GM21447 (cell line): ENCODE measurements around the gene SNTG2.
"Not testable (repeated sequence)": the region's sequence is repeated elsewhere in the genome, so short reads cannot be mapped to it uniquely, and the experiment has no call there.

Experiments
- ATAC-seq: cut with Tn5 transposase; IDR thresholded peaks from one replicate; pipeline ENCODE4 v1.9.1; 2021; ENCODE audit not compliant: unreplicated experiment

The SNTG2 gene

DNA sequence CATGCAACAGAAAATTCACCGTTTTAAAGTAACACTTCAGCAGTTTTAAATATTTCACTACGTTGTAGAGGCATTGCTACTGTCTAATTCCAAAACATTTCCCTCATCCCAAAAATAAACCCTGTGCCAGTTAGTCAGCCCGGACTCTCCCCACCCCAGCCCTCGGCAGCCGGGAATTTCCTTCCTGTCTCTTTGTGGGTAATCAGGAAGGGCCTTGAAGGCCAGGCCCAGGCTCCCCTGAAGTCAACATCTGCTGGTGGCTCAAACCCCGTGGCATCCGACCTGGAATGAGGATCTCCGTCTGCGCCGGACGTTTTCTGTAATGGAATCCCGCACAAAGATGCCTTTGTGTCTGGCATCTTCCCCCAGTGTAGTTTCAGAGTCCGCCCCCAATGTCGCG is 219.6 kb downstream of the SNTG2 start:
- ATAC-seq, result no peak

DNA sequence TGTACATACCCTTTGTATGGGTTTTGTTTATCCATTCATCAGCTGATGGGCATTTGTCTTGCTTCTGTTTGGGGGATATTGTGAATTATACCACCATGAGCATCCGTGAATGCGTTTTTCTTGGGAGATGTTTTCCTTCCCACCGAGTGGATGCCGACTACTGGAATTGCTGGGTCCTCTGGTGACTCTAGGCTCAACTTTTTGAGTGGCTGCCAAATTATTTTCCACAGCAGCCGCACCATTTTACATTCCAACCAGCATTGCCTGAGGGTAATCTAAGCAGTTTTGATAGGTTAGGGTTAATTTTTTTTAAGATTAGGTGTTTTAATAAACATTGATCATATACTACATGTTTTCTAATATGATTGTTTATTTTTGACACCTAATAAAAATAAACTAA is 220.1 kb downstream of the SNTG2 start:
- no peak for ATAC-seq

DNA sequence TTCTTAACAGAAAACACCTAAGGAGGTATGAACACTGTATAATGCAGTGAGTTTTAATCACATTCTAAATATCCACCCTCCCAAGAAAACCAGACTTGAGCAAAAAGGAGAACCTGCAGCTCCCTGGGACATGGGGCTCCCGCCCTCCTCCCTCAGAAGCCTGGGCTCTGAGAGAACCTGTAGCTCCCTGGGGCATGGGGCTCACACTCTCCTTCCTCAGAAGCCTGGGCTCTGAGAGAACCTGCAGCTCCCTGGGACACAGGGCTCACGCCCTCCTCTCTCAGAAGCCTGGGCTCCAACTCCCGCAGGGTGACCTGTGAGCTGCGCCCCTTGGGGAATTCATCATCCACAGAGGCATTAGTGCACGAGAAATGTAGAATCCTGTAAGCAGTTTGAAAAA is 222.9 kb downstream of the SNTG2 start:
- ATAC-seq, result no peak

DNA sequence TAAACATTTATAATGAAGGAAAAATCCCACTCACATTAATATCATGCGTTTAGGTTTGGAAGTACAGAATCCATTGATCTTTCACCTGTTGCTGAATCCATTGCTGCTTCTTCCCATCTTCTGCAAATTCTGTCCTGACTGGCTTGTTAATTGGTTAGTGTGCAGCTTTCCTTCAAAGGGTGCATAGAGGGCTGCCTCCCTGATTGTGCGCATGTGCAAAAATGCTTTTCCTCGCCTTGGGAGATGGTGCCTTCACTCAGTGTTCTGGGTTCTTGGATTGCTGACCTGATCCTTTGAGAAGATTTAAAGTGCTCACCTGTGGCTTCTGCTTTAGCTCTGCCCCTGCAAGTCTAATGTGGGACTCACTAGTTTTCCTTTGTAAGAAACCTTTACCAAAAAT is 231.2 kb downstream of the SNTG2 start:
- ATAC-seq, result no peak

DNA sequence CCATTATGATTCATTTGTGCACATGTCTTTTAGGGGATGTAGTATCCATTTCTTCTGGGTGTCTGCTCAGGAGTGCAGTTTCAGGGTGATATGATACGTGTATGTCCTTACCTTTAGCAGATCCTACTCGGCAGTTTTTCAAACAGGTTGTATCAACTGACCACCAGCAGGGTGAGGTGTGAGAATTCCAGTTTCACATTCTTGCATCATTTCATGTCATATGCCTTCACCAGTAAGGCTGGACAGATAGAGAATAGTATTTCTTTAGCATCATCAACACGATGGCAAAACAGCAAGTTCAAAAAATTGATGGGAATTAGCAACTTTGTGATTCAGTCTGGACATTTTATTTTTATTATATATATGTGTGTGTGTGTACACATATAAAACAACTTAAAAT is 232.7 kb downstream of the SNTG2 start:
- no peak for ATAC-seq

DNA sequence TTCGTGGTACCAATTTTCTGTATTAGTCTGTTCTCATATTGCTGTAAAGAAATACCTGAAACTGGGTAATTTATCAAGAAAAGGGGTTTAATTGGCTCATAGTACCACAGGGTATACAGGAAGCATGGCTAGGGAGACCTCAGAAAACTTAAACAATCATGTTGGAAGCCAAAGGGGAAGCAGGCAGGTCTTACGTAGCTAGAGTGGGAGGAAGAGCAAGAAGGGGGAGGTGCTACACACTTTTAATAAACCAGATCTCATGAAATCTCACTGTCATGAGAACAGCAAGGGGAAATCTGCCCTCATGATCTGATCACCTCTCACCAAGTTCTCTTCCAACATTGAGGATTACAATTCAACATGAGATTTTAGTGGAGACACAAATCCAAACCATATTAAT is 235.8 kb downstream of the SNTG2 start:
- ATAC-seq, result no peak

DNA sequence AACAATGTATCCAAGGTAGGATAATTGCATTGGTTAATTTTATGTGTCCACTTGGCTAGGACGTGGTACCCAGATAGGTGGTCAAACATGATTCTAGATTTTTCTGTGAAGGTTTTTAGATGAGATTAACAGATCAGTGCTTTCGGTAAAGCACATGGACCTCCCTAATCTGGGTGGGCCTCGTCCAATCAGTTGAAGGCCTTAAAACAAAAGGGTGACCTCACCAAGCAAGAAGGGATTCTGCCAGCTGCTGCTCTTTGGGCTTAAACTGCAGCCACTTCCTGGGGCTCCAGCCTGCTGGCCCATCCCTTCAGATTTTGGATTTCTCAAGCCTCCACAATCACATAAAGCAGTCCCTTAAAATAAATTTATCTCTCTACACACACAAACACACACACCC is 236.5 kb downstream of the SNTG2 start:
- no peak for ATAC-seq

DNA sequence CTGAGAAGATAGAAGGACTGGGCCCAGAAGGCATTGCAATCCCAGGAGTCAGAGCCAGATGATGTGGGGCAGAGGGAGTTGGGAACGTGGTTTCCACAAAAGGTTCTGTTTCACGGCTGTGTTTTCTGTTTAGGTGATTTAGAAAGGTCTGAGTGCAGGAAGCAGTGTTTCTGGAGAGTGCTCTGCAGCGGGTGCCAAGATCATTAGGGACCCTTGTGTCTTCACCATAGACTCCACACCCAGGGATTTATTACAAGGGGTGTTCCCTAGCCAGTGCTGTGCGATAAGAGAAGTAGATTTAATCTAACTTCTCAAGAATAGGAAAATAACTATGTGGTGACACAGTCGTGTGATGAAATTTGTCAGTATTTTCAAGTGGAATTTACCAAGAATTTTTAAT is 241.5 kb downstream of the SNTG2 start:
- no peak for ATAC-seq

DNA sequence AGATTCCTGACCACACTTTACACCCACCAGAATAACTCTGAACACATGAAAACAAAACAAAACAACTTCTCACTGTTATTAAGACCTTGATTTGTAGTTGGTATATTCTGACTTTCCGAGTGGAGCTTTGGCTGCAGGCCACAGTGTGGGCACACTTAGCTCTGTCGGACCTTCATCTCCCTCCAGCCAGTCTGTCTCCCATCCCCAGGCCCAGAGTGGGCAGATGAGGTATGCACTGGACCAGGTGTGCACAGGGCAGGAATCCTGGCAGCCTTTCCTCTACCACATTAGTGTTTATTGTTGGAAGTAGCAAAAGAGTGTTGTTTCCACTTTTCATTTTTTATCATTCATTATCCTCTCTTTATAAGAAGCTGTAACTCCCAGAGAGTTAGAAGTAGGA is 243.2 kb downstream of the SNTG2 start:
- no peak for ATAC-seq

DNA sequence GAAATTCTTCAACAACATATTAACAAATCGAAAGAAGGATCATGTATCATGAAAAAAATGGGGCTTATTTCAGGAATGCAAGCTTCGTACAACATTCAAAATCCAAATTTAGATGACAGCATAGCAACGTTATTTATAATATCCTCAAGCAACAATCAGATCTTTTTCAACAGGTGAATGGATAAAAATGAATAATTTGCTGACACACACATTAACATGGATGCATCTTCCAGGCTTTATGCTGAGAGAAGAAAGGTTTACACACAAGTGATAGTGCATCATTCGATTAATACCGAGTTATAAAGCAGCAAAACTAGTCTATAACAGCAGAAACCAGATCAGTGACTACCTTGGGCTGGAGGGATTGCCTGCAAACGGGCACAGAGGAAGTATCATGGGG is 253.1 kb downstream of the SNTG2 start:
- no peak for ATAC-seq

DNA sequence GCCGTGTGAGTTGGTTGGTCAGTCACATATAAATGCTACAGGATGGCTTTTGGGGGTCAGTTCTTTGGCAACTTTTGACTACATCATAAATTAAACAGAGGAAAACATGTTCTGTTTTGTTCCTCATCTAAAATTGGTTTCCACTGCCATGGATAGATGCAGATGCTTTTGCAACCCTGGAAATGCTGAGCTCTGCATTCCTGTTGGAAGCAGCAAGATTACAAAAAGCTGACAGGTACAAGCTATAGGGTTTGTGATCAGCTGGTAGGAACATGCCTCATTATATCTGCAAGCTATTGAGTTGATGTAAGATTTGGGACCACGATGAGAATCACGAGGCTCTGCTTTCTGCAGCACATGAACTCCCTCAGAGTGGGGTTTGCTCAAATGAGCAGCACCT is 255.2 kb downstream of the SNTG2 start:
- no peak for ATAC-seq

DNA sequence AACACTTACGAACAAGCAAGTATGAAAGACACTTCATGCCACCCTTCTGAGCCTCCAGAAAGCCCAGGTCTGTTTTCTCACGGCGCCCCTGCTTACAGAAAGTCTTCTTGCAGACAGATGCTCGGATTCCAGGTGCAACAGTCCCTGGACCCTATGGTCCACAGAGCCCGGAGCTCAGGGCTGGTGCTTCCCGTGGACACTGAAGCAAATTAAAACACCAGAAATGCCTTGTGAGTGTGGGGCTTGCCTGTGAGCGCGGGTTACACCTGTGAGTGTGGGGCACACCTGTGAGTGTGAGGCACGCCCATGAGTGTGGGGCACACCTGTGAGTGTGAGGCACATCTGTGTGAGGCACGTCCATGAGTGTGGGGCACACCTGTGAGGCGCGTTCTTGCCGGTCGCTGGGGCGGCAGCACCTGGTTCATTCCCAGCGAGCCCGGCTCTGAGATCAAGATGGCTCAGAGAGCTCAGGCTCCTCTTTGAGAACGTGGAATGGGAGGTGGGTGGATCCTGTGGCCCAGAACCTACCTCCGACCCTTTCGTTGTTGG is 257.4 kb downstream of the SNTG2 start:
- ATAC-seq, result no peak

DNA sequence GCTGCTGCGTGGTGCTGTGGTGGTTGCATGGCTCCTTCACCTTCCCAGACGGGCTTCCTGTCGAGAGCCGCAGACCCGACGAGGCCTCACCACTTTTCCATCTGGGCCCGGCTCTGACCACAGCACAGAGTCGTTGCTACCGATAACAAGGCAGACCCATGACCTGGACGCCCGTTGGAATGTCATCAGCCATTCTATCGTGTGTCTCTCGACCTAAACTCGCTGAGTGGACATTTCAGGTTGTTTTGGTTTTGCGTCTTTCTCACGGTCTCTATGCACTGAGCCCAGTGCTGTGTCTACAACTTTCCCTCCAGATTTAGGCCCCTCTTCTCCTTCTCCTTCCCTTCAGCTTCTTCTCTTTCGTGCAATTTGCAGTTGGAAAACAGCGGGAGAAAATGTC is 257.9 kb downstream of the SNTG2 start:
- no peak for ATAC-seq

DNA sequence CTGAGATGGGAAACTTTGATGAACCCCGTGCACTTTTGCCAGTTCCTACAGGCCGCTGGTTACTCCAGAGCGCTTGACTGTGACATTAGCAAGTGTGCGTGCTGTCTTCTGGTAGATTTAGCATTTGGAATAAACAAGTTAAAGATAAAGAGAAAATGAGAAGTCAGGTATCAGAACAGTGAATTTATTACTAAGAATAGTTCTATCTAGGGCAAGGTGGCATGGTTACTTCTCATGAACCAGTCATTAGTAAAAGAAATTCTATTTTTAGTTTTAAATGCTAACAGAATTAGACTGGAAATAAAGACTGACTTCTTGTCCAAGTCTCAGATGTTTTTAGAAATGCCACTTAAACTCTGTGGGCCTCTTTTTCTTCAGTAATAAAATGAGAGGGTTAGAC is 258.6 kb downstream of the SNTG2 start:
- ATAC-seq, result no peak

DNA sequence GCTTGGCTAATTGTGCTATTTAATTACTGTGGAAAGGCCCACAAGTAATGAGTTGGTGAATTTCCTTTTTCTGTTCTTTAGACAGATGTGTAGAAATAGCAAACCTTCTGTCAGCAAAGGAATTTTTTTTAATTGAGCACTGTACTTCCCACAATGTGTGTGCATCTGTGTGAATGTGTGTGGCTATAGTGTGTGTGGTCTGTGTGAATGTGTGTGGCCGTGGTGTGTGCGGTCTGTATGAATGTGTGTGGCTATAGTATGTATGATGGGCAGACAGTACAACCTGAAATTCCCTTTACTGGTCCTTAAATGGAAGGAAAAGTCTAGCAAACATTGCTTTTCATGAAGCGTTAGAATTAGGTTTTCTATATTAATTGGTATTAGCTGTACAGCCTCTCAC is 259.1 kb downstream of the SNTG2 start:
- no peak for ATAC-seq

DNA sequence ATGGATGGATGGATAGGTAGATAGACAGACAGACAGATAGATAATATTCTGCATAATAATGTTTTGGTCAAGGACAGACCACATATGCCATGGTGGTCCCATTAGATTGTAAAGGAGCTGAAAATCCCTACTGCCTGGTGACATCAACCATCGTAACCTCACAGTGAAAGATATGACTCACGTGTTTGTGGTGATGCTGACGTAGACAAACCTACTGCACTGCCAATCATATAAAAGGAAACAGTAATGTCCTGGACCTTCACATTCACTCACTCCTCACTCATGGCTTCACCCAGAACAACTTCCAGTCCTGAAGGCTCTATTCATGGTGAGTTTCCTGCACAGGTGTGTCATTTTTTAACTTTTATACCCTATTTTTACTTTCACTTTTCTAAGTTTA is 259.7 kb downstream of the SNTG2 start:
- no peak for ATAC-seq

DNA sequence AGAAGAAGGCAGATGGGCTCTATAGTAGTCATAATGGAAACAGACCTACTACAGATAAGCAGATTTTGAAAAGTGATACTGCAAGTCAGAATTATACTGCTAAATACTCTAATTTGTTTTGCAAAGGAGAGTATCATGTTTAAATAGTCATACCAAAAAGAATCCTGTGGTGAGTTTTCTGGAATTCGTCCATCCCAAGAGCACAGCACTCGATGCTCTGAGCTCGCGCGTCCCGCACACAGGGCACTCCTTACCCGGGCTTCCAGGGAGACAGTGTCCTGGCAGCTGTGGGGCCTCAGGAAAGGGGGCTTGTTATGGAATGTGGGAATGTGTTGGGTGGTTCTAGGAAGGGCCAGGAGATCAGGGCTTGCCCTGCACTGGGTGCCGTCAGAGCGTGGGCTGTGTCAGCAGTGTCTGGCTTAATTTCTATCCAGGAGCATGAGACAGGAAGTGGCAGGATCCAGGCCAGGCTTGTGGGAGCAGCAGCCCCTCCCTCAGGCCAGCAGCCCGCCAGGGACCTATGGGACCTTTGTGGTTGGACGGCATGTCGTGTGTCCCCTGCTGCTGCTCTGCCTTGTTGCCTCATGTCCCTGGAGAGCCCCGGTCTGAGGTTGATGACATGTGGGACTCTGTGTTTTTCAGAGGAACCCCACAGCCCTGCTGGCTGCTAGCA is 269.4 kb downstream of the SNTG2 start:
- no peak for ATAC-seq

DNA sequence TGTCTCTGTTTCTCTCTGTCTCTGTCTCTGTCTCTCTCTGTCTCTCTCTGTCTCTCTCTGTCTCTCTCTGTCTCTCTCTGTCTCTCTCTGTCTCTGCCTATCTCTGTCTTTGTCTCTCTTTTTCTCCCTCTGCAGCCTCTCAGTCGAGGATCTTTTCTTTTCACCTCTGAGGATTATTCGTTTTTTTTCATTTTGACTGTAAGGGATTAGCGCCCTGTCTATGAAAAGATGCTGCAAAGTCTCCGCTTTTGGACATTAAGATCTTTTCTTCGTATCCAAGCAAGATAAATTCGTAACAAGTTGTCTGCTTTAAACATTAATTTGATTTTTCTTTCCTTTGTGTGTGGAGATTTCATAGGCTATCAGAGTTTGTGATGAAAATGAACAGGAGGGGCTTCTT is 271.4 kb downstream of the SNTG2 start:
- no peak for ATAC-seq

DNA sequence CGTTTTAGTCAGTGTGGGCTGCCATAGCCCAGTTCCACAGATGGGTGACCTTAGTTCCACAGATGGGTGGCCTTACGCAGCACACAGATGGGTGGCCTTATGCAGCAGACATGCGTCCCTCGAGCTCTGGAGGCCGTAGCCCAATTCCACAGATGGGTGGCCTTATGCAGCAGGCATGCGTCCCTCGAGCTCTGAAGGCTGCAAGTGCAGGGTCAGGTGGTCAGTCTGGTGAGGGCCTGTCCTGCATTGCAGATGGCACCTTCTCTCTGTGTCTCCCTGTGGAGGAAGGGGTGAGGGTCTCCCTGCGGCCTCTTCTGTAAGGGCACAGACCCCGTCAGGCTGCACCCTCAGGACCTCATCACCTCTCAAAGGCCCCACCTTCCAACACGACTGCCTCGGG is 273.1 kb downstream of the SNTG2 start:
- no peak for ATAC-seq

DNA sequence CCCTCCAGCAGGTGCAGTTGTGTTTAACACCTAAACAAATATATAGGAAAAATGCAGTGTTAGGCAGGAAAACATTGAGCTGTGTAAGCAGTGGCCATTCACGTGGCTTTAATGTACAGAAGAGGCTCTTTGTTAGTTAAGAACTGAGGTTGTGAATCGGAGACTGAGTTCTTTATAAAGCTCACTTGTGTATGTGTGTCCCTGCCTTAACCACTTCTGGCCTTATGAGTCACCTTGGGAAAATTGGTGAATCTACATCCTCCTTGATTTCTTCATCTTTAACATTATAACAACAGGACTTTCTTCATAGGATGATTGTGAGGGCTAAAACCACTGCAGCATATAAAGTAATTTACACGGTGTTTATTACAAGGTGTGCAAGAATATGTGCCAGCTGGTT is 274.3 kb downstream of the SNTG2 start:
- no peak for ATAC-seq

DNA sequence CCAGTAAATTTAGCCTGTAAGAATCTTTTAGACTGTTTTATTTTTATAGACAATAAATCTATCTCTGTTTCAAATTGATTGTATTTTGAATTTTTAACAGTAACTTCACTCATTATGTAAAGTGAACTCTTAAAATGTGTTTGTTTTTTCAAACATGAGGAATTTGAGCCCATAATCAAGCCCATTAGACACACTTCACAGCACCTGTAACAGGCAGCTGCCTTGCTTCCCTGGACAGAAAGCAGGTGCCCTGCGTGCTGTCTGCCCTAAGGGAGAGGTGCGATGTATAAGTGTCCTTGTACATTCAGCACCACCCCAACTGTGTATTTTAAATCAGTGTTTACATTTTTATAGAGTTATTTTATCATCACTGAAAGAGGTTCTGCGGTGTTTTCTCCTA is 276.1 kb downstream of the SNTG2 start:
- no peak for ATAC-seq

DNA sequence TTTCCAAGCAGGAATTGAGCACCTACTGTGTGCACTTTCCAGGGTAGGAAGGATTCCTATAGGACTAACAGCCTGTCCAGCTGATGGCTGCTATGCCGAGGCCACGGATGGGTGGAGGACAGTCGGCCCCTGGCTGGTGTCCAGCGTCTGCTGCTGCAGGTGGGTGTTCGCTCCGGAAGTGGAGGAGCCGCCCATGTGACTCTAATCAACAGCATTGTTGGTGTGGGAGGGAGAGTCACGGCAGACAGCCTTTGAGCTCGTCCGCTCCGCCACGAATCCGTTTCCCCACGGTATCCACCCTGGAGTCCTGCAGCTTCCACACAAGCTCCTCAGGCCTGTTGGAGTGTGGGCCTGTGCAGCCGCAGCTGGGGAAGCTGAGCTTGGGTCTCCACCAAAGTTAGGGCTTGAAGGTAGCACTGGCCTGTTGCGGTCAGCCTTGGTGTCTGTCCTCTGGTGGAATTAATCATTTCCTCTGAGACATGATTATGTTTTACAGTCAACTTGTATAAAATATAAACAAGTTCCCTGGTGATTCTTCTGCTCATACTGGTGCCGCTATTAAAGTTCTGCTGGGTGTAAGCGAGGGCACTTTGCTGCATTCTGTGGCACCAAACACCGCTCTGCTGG is 276.7 kb downstream of the SNTG2 start:
- no peak for ATAC-seq

DNA sequence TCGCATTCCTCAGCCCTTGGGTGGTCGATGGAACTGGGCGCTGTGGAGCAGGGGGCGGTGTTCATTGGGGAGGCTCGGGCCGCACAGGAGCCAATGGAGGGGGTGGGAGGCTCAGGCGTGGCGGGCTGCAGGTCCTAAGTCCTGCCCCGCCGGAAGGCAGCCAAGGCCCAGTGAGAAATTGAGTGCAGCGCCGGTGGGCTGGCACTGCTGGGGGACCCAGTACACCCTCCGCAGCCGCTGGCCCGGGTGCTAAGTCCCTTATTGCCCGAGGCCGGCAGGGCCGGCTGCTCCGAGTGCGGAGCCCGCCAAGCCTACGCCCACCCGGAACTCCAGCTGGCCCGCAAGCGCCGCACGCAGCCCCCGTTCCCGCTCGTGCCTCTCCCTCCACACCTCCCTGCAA is 278.9 kb downstream of the SNTG2 start:
- not testable (repeated sequence) for ATAC-seq
